Skeletal muscle cell (primary cell): ENCODE data around the gene USP48.
"Not testable (repeated sequence)": the region's sequence is repeated elsewhere in the genome, so short reads cannot be mapped to it uniquely, and the experiment has no call there.

Experiments
- DNase-seq: peaks from one replicate; pipeline ENCODE4 v3.0.0-alpha.2; 2010; ENCODE audit warnings: low read depth
- H3K4me3 ChIP-seq: 2 replicates; pipeline ENCODE4 v1.5.1; 2011; ENCODE audit warnings: low read depth, mild to moderate bottlenecking, control low read depth, low read length, moderate library complexity

USP48 gene

DNA sequence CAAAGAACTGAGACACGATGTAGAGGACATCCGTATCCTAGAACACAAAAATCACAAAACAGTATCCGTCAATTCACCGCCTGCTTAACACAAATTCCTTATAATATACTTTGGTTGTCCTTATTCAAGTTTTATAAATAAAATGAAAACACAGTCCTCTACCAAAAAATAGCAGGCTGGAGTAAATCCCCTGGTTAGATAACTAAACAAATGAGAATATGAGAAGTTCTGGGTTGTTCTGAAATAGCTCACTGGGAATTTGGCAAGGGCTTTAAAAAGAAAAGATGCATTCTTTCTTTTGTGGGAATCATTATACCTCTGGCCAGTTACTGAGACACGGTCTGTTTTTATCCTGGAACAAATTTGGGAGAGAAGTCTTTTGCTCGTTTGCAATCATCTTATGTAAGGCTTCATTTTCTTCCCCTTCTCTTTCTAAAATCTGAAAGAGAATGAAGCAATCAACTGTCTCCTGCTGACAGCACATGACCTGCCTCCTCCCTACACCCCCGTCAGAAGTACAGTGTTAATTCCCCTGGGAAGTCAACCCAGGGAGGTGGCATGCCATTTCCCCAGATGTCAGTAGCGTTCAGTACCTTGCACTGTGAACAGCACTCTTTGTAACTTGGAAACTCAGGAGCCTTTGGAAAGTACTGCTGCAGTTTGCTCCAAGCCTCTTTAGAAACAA lies 76.7 kb downstream of the USP48 start:
- no peak overlapping the region for H3K4me3 ChIP-seq
- DNase-seq: peak; percentile 10

DNA sequence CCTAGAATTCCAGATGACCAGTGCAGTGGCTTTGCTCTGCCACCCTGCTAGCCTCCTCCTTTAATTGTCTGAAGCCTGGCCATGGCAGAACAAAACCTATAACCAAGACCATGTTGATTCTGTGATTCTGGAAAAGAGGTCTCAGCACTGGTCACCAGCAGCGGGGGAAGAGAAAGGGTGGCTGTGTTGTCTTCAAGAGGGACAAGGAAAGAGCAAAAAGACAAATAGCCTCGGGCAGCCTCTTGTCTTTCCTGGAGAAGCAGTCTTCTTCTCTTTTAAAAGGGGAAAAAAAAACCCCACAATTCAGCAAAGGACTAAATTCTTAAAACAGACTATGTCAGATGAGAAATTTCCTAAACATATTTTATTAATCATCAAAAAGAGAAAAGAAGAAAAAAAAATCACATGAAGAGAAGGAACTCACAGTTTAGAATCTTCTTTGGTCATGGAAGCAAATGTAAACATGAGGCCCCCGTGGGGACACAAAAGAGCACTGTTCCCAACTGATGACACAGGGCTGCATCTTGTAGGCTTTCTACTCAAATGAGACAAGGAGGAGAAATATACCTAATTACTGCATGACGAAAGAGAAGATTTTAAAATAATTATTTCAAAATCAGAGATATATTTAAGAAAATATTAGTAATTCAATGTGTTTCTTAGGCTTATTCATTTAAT lies 77.5 kb downstream of the USP48 start:
- H3K4me3 ChIP-seq: no peak overlapping the region
- no peak for DNase-seq

DNA sequence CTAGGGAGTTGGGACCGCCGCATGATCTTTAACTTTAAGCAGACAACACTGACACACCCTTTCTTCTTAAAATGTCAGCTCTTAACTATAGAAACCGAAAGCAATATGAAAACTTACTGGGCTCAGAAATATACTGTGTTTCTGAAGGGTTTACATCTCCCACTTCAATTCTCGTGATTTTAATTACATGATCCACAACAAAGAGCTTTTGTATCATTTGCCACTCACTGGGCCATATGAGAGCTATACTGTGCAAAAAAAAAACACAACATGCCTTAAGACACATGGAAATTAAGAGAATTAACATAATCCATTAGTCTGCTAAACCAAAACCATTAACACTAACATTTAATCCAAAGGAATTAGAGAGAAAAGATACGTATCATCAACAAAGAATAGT lies 78.8 kb downstream of the USP48 start:
- DNase-seq: no peak

DNA sequence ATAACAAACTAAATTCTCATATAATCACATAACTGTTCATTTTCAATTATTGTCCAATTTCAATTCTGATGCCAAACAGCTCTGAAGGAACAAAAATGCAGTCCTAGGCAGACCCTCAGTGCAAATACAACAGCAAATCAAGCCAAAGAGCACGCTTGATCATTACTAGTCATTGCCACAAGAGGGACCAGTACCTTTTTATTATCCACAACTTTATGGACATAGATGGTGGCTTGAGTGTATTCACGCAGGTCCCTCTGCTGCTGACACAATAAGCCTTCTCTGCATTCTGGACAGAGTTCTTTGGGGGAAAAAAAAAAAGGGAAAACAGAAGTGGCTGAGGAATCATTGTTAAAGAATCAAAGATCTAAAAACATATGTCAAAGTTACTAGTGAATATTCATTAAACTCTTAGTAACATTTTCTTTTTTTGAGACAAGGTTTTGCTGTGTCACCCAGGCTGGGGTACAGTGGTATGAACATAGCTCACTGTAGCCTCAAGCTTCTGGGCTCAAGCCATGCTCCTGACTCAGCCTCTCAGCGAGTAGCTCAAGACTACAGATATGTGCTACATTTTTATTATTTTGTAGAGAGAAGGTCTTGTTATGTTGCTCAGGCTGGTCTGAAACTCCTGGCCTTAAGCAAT lies 79.5 kb downstream of the USP48 start:
- peak; percentile 46 for DNase-seq

More for the DNA sequence above, 78.8 kb downstream of the USP48 start:
- no peak overlapping the region for H3K4me3 ChIP-seq

DNA sequence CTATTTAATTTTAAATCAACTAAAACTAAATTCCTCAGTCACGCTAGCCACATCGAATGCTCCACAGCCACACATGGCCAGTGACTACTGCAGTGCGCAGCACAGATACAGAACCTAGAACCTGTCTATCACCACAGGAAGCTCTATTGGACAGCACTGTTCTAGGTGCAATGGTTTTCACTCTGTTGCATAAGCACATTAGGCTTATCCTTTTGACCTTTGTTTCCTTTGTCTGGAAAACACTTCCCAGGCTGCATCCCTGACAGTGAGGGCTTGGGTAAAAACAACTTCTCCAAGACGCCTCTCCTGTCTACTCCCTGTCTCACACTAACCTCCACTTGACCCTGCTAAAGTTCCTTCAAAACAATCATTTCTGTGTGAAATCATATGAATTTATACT lies 80.2 kb downstream of the USP48 start:
- DNase-seq: no peak
- H3K4me3 ChIP-seq: no peak overlapping the region

More for the DNA sequence above, 79.5 kb downstream of the USP48 start:
- H3K4me3 ChIP-seq: no peak overlapping the region

DNA sequence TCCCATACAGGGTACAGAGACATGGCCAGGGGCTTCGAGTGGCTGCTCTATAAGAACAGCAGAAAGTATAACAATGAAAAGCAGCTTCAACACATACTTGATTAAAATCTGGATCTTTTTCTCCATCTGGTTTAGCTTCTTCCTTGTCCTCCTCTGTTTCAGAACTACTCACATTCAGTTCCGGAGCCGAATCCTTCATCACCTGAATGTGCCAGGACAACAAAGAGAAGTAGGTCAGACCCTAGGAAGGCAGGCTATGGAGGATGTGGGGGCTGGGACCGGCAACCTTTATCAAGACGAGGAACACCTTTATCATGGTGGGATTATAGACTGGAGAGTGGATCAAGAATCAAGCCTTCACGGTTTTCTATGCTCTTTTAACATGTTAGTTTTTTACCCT lies 81.5 kb downstream of the USP48 start:
- H3K4me3 ChIP-seq: no peak overlapping the region
- DNase-seq: no peak

DNA sequence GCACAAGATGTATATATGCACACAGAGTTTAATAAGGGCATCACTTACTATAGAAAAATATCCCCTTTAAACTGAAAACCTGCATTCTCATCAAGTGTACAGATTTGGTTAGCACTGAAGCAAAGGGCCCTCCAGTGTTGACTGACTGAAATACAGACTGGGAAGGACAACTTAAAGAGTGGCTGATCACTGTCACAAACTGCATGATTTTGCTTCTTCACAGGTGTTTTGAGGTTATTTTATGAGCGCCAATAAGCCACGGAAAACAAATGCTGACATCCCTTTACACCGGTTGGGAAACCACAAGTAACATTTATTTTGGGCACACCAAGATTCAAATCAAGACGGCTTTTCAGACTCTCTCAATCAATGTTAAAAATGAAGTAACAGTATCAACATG lies 82.9 kb downstream of the USP48 start:
- no peak for DNase-seq

DNA sequence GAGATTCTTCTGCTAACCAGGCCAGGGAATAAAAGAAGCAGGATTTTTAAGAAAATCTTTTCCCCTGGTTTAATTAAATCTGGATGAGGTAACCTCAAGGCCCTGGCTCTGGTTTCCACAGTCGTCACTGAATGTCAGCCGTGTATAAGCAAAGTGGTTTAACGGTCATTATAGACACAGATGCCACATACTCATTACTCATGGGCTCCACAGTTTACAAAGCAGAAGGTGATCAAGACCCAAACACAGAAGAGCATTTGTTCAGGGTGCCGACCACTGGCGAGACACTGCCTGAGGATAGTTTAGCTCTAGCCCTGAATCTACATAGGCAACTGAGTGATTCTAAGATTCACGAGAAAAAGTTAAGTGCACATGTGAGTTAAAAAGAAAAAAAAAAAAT lies 86.0 kb downstream of the USP48 start:
- DNase-seq: no peak
- no peak overlapping the region for H3K4me3 ChIP-seq

More for the DNA sequence above, 82.9 kb downstream of the USP48 start:
- no peak overlapping the region for H3K4me3 ChIP-seq

DNA sequence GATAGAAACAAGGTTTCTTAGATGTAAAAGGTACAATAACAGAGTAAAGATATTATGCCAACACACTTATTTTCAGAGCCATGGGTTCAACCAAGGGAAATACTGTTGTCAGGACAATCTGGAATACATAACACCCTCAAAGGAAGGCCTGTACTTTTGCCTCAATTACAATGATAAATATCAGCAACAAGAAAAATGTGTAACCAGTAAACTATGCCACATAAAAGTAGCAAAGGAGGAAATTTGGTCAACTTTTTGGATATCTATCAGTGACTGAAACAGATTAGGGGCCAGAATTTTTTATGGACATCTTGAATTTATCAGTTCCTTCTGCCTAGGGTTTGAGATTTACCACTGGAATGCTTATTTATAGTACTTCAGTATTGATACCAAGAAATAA lies 89.2 kb downstream of the USP48 start:
- no peak overlapping the region for H3K4me3 ChIP-seq
- DNase-seq: no peak

DNA sequence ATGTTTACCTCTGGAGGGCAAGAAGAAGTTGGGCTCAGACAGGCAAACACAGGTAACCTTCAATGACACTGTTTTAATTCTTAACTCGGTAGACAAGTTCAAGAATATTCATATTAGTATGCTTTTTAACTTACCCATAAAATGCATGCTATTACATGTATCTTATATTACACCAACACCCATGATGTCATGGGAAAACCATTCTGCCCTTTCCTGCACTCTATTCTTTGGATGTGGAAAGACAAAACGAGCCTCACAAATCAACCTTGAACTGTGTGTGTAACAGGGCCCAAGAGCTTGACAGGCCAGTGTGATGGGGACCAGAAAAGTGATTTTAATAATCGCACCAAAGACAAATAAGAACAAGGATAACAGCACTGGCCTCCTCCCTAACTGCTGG lies 91.2 kb downstream of the USP48 start:
- H3K4me3 ChIP-seq: no peak overlapping the region
- no peak for DNase-seq

DNA sequence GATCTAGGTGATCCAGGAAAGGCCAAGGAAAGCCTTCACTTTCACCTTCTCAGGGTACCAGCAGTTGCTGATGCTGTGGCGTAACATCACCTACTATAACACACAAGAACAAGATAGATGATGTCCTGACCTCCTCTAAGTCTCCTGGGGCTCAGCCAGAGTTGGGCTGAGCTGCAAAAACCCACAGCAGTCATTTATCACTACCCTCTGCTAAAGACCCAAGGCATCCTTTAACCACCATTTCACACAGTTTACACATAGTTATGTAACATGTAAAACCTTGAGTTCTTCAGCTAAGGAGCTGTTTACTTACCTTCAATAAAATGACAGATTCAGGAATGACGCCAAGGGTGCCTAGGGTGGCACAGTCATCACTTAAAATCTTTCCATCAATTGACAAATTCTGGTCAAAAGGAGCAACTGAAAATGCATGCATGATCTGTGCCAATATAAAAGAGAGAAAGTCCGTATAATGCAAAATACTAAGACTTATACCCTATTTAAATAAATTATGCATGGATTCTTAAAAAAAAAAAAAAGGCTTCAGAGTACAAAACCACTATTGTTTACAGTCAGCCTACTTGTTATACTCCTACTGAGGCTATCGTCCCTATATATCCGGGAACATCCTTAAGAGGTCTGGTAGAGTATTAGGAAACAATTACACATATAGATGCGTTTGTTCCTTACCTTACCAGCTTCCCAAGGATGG lies 93.1 kb downstream of the USP48 start:
- H3K4me3 ChIP-seq: no peak overlapping the region
- no peak for DNase-seq

DNA sequence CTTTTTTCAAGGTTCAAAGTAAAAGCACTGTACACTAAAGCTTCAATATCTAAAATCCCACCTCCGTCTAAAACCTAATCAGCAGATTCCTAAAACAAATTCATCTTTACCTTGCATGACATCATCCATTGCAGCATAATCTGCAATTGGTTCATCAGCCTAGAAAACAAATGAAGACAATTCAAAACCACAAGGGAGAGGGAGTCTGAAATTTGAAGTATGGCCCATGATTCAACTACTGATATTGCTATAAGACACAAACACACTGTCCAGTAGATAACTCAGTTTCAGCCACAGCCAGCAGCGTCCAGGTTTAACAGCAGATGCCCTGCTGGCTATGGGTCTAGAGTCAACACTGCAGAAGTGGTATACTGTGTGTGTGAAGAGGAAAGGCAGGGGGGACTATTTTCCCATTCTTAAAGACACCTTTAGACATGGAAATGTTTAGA lies 95.8 kb downstream of the USP48 start:
- DNase-seq: no peak
- no peak overlapping the region for H3K4me3 ChIP-seq

DNA sequence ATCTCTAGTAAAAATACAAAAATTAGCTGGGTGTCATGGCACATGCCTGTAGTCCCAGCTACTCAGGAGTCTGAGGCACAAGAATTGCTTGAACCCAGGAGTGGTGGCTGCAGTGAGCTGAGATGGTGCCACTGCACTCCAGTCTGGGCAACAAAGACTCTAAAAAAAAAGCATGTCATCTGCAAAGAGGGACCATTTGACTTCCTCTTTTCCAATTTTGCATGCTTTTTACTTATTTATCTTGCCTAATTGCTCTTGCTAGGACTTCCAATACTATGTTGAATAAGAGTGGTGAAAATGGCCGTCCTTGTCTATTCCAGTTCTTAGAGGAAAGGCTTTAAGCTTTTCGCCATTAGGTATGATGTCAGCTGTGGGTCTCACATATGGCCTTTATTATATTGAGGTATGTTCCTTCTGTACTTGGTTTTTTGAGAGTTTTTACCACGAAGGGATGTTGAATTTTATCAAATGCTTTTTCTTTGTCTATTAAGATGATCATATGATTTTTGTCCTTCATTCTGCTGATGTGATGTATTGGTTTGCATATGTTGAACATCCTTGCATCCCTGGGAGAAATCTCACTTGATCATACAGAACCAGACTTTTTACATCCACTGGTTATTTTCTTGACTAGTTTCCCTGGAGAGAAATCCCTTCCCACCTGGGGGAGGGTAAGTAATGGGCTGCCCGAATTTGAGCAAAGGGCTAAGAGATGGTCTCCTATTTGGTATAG lies 96.8 kb downstream of the USP48 start:
- no peak for DNase-seq
- H3K4me3 ChIP-seq: no peak overlapping the region

DNA sequence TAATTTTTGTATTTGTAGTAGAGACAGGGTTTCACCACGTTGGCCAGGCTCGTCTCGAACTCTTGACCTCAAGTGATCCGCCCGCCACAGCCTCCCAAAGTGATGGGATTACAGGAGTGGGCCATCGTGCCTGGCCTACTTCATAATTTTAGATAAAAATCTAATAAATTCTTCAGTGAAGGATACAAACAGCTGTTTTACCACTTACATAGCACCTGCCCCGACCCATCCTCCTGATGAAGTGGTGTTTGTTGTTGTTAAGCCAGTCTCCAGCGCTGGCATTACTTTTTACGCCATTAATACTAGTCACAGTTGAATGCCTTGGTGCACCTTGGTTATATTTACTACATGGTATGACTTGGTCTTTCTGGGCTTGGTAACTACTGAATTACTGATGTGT lies 101.5 kb downstream of the USP48 start:
- DNase-seq: no peak
- H3K4me3 ChIP-seq: no peak overlapping the region

DNA sequence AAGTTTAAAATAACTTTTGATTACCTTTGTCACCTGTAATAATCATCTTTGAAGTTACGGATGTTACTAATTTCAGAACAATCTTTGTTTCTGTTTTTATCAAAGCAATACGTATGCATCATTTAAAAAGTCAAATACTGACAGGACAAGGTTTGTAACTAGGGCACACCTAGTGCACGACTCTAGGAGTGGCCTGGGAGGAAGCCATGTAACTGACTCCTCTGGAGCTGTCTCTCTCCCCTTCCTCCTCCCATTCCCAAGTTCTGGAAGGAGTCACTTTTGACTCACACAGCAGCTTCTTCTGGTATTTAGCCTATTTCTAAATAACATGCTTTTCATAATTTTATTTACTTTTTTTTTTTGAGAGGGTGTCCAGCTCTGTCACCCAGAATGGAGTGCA lies 102.0 kb downstream of the USP48 start:
- H3K4me3 ChIP-seq: no peak overlapping the region
- DNase-seq: no peak

DNA sequence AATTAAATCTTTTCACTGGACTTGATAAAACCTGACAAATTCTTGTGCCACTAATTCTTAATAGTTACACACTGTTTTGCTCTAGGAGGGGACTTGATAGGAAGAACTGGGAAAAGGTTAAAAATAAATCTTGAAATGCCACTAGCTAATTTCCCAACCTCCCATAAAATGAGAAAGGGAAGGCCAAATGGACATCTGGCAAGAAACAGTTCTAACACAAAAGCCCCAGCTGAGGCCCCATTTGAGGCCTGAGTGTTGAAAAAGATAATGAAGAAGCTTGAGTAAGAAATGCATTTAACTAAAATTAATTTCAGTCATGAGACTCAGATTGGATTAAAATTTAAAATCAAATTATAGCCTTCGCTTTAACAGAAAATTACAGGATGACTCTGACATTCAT lies 102.6 kb downstream of the USP48 start:
- no peak overlapping the region for H3K4me3 ChIP-seq
- no peak for DNase-seq

DNA sequence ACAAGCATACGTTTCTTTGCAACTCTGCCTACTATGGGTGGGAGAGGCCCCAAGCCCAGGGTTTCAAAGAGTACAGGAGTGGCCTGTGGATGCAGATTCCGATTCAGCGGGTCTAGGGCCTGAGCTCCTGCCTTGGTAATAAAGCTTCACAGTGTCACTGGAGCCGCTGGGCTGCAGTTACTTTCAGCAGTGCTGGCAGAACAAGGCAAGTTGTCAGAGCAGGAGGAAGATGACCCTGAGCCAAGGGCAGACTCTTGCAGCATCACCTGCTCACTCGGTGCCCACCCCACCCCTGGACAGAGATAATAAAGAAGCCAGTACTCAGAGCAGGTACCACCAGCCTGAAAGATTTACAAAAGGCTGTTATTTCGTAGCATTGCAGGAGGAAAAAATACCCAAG lies 105.8 kb downstream of the USP48 start:
- no peak for DNase-seq
- no peak overlapping the region for H3K4me3 ChIP-seq

DNA sequence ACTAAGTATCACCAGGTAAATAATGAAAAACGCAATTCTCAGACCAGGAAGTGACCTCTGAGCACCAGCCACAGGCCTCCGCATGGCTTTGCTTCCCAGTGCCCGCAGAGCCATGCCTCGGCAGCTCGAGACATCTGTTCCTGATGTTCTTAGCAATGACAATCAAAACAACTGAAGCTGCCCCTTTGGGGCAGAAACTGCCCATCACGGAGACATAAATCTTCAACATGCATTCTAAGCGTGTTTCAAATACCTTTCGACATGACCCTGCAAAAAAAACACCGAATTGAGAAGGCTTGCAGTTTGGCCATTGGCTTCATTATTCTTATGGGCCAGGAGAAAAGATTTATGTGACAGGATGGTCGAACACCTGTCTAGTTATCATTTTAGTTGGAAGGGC lies 108.0 kb downstream of the USP48 start:
- DNase-seq: no peak
- no peak overlapping the region for H3K4me3 ChIP-seq

DNA sequence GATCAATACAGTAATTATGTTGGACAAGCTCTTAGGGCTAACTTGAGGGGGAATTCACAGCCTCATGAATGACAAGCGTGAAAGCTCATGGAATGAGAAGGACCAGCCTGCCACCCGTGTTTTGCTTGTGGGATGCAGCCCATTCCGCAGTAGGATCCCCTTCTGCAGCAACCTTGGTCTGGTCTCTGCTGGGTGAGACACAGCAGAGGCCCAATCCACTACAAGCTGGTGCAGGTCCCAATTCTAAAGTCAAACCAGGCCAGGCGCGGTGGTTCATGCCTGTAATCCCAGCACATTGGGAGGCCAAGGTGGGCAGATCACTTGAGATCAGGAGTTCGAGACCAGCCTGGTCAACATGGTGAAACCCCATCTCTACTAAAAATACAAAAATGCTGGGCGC lies 109.1 kb downstream of the USP48 start:
- not testable (repeated sequence) for H3K4me3 ChIP-seq, DNase-seq
